ENCODE data around the gene COPS2. TPM values are rescaled to one million over a fixed set of nuclear protein-coding genes. Genes with fewer than 3 reads are reported as not detected.

Gene COPS2
- total and polyA plus RNA-seq, 2 experiments from 2014 or later = 37.4 to 97.9 TPM

DNA sequence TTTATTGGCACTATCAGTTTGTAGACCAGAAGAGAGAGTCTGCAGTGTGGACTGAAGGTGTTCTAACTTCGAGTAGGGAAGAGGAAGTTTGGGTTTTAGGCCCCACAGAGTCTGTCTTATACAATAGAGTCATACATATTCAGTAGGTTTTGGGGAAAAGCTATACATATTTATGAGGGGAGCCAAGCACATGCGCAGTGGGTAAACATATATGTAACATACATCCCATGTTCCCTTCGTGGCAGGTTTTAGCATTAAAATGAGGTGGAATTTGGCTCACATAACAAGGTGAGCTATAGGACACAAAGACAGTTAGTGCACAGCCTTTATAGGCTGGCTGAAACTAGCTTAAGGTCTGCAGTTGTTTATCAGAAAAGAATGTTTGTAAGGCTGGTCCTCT lies 19.5 kb upstream of the COPS2 start:
- H3K9me3 ChIP-seq (ENCODE audit: low read depth) = no peaks in the 10 kb centered on the region
- no peak overlapping the region for H3K4me3 ChIP-seq
- no peak overlapping the region for H2AFZ ChIP-seq
- 95% methylated on average over 3 of the region's 3 CpGs for WGBS (ENCODE audit: low lambda C conversion rate, missing lambda C conversion rate)
- DNase-seq (ENCODE audit: low spot score) = no peak
- H3K27ac ChIP-seq = no peak overlapping the region
- H3K4me1 ChIP-seq (ENCODE audit: insufficient read depth) = peaks cover 10% of the 10 kb centered on the region
- H3K79me2 ChIP-seq = peaks cover 48% of the 10 kb centered on the region
- no peaks in the 10 kb centered on the region for H3K9me2 ChIP-seq (replicated peaks; ENCODE audit: insufficient read depth)
- TF ChIP-seq EZH2 (IDR thresholded peaks at IDR 0.05; ENCODE audit: borderline replicate concordance) (no peak), EZH2phosphoT487 (IDR thresholded peaks at IDR 0.05; ENCODE audit: low read depth, severe bottlenecking, unreplicated experiment) (no peak)
- TF ChIP-seq, protein P1, sequence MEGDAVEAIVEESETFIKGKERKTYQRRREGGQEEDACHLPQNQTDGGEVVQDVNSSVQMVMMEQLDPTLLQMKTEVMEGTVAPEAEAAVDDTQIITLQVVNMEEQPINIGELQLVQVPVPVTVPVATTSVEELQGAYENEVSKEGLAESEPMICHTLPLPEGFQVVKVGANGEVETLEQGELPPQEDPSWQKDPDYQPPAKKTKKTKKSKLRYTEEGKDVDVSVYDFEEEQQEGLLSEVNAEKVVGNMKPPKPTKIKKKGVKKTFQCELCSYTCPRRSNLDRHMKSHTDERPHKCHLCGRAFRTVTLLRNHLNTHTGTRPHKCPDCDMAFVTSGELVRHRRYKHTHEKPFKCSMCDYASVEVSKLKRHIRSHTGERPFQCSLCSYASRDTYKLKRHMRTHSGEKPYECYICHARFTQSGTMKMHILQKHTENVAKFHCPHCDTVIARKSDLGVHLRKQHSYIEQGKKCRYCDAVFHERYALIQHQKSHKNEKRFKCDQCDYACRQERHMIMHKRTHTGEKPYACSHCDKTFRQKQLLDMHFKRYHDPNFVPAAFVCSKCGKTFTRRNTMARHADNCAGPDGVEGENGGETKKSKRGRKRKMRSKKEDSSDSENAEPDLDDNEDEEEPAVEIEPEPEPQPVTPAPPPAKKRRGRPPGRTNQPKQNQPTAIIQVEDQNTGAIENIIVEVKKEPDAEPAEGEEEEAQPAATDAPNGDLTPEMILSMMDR (IDR thresholded peaks at IDR 0.05; ENCODE audit: poor library complexity) = no peak
- H4K20me1 ChIP-seq (ENCODE audit: insufficient read depth, poor library complexity, severe bottlenecking) = no peaks in the 10 kb centered on the region
- H3K4me2 ChIP-seq = no peak overlapping the region
- H3K27me3 ChIP-seq = no peaks in the 10 kb centered on the region
- no peaks in the 10 kb centered on the region for H3K36me3 ChIP-seq (replicated peaks; ENCODE audit: insufficient read depth, low read depth)

DNA sequence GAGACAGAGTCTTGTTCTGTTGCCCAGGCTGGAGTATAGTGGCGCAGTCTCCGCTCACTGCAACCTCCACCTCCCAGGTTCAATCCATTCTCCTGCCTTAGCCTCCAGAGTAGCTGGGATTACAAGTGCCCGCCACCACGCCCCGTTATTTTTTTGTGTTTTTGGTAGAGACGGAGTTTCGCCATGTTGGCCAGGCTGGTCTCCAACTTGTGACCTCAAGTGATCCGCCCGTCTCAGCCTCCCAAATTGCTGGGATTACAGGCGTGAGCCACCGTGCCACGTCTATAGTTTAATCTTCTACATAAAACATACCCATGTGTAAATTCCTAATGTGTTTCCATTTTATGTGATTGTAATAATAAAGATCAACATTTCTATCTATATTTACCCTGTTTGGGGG lies 16.4 kb upstream of the COPS2 start:
- WGBS (ENCODE audit: low lambda C conversion rate, missing lambda C conversion rate) = 97% methylated on average over 12 of the region's 12 CpGs
- Histone ChIP-seq H3K27ac (no peak overlapping the region), H3K4me1 (ENCODE audit: insufficient read depth) (peaks cover 10% of the 10 kb centered on the region), H2AFZ (no peak overlapping the region), H3K4me3 (no peak overlapping the region), H3K9me3 (ENCODE audit: low read depth) (no peaks in the 10 kb centered on the region), H4K20me1 (ENCODE audit: insufficient read depth, poor library complexity, severe bottlenecking) (no peaks in the 10 kb centered on the region), H3K4me2 (peak overlapping the region; percentile 75), H3K36me3 (replicated peaks; ENCODE audit: insufficient read depth, low read depth) (no peaks in the 10 kb centered on the region), H3K27me3 (no peaks in the 10 kb centered on the region), H3K79me2 (peaks cover 45% of the 10 kb centered on the region), H3K9me2 (replicated peaks; ENCODE audit: insufficient read depth) (no peaks in the 10 kb centered on the region)
- DNase-seq (ENCODE audit: low spot score) = no peak
- TF ChIP-seq EZH2phosphoT487 (IDR thresholded peaks at IDR 0.05; ENCODE audit: low read depth, severe bottlenecking, unreplicated experiment) (no peak), EZH2 (IDR thresholded peaks at IDR 0.05; ENCODE audit: borderline replicate concordance) (no peak)
- TF ChIP-seq, protein P1 (IDR thresholded peaks at IDR 0.05; ENCODE audit: poor library complexity) = no peak

DNA sequence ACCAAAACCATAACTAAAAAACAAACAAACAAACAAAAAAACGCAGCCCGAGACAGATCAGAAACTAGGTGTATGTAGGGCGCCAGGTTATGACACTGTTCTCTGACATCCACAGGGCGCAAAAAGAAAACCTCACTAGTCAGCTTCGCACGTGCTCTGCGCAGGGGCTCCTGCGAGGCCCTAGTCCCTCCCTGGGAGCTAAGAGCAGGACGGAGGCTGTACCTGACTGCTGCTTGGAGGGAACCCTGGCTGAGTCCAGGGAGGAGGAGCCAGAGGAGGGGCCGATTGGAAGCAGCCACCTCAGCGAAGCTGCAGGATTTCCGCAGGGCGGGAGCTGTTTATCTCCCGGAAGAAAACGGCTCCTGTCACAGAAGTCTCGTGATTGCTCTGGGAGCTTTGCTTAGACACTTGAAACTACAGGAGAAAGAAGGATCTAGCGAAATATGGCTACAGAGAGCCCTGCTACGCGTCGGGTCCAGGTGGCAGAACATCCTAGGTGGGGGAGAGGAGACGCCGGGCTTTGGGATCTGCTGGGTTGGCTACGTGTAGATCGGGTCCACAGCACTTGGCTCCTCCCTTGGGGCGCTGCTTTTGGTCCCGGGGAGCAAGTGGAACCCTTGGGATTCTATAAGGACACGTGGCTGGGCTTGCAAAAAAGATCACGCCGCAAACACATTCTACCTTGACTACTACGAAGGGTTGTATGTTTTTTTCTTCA lies 14.6 kb upstream of the COPS2 start, which contains the start of gene GALK2:
TSS of gene GALK2 (plus strand) at position 368 of the 718 bp plus-strand sequence. CDS start at position 444, 76 bp downstream.
- Histone ChIP-seq H3K4me1 (ENCODE audit: insufficient read depth) (peaks cover 10% of the 10 kb centered on the region), H3K36me3 (replicated peaks; ENCODE audit: insufficient read depth, low read depth) (no peaks in the 10 kb centered on the region), H3K79me2 (peaks cover 44% of the 10 kb centered on the region), H3K4me3 (peak within 1 kb of the TSS; percentile 54), H3K9me3 (ENCODE audit: low read depth) (no peaks in the 10 kb centered on the region), H3K4me2 (peak within 1 kb of the TSS; percentile 75), H2AFZ (peak within 1 kb of the TSS; percentile 79), H3K27ac (peak within 1 kb of the TSS; percentile 91), H4K20me1 (ENCODE audit: insufficient read depth, poor library complexity, severe bottlenecking) (no peaks in the 10 kb centered on the region), H3K27me3 (no peaks in the 10 kb centered on the region), H3K9me2 (replicated peaks; ENCODE audit: insufficient read depth) (no peaks in the 10 kb centered on the region)
- WGBS (ENCODE audit: low lambda C conversion rate, missing lambda C conversion rate) = 8% methylated on average over 30 of the region's 30 CpGs
- DNase-seq (ENCODE audit: low spot score) = peak; percentile 95
- TF ChIP-seq, protein P1 (IDR thresholded peaks at IDR 0.05; ENCODE audit: poor library complexity) = no peak
- TF ChIP-seq EZH2 (IDR thresholded peaks at IDR 0.05; ENCODE audit: borderline replicate concordance) = no peak
- TF ChIP-seq EZH2phosphoT487 (IDR thresholded peaks at IDR 0.05; ENCODE audit: low read depth, severe bottlenecking, unreplicated experiment) = no peak
